Kidney (tissue), 14 donors: ENCODE data around the gene SGCA. TPM values are rescaled to one million over a fixed set of nuclear protein-coding genes. Genes with fewer than 3 reads are reported as not detected.

Experiments
- DNase-seq, 5 donors: peaks; one replicate each; pipeline ENCODE4 v3.0.0-alpha.2; 2013 to 2020
- FAIRE-seq: peaks from 2 replicates; lab custom pipeline; 2012; peaks lifted over from hg19 to GRCh38; lab: Jason Lieb, UNC
- H3K27ac ChIP-seq, 2 donors: one replicate each; pipeline ENCODE4 v1.7.0; 2013; ENCODE audit warnings: low read depth in 2 of 2, low read length in 2 of 2, inconsistent platforms in 1 of 2
- H3K27me3 ChIP-seq: one replicate; pipeline ENCODE4 v1.7.1; 2013; ENCODE audit warnings: low read length, inconsistent platforms; ENCODE audit not compliant: control insufficient read depth, insufficient read depth
- H3K36me3 ChIP-seq, 3 donors: one replicate each; pipeline versions ENCODE4 v1.7.0 to v1.7.1; 2013; ENCODE audit warnings: low read length in 3 of 3, control low read depth in 1 of 3, inconsistent platforms in 1 of 3; ENCODE audit not compliant: insufficient read depth in 3 of 3, control insufficient read depth in 2 of 3
- H3K4me1 ChIP-seq, 3 donors: one replicate each; pipeline versions ENCODE4 v1.7.0 to v1.7.1; 2013; ENCODE audit warnings: low read length in 3 of 3, inconsistent platforms in 1 of 3, low read depth in 1 of 3; ENCODE audit not compliant: control insufficient read depth in 2 of 3, insufficient read depth in 2 of 3
- H3K4me3 ChIP-seq, 3 donors: one replicate each; pipeline versions ENCODE4 v1.7.0 to v1.8.1; 2013; ENCODE audit warnings: low read length in 3 of 3, control low read depth in 1 of 3, inconsistent platforms in 1 of 3
- H3K9ac ChIP-seq, 3 donors: one replicate each; pipeline versions ENCODE4 v1.7.0 to v1.7.1; 2013; ENCODE audit warnings: low read length in 3 of 3, control low read depth in 1 of 3, inconsistent platforms in 1 of 3
- H3K9me3 ChIP-seq, 3 donors: one replicate each; pipeline versions ENCODE4 v1.7.0 to v1.7.1; 2013; ENCODE audit warnings: low read length in 3 of 3, control low read depth in 1 of 3, inconsistent platforms in 1 of 3; ENCODE audit not compliant: control insufficient read depth in 2 of 3, insufficient read depth in 1 of 3
- intact Hi-C: fragments of 100-400 bp; cut with DNase I; formaldehyde crosslinking; loops from one replicate; pipeline ENCODE4 v1.11.1; 2022
- polyA plus RNA-seq: library from polyadenylated mRNA; stranded (reverse); fragments of 350-450 nt; fragmentation: Illumina TruSeq; extraction: RNeasy Lipid Tissue Mini Kit (QIAGEN cat#74804); gene quantifications from one replicate; pipeline ENCODE4 v1.2.3, GENCODE V29; 2014; ENCODE audit warnings: low read depth, low replicate concordance; ENCODE audit not compliant: insufficient read depth
- total RNA-seq: library from RNA; stranded (reverse); fragmentation: NEBNext Ultra II Directional; extraction: Animal tissue kit (Norgen Biotek cat#: 25700); gene quantifications from one replicate; pipeline ENCODE4 v1.2.1, GENCODE V29; 2021
- TF ChIP-seq, protein P1 (sequence below): IDR thresholded peaks from 3 replicates; pipeline ENCODE4 v1.5.1; 2012; ENCODE audit warnings: mild to moderate bottlenecking, moderate library complexity, borderline replicate concordance; ENCODE audit not compliant: insufficient read depth; ENCODE audit errors: extremely low read depth
- donor health status: control.
- donor health status: control.
- donor health status: control.
- donor health status: control.
- donor health status: control.
- donor health status: DM: yes; HTN: yes; CAD: no.
- donor health status: Normal renal cell carcinoma (clear cell type).

Gene SGCA
- total and polyA plus RNA-seq, 2 donors from 2014 or later: 4.2 to 5.5 TPM

DNA sequence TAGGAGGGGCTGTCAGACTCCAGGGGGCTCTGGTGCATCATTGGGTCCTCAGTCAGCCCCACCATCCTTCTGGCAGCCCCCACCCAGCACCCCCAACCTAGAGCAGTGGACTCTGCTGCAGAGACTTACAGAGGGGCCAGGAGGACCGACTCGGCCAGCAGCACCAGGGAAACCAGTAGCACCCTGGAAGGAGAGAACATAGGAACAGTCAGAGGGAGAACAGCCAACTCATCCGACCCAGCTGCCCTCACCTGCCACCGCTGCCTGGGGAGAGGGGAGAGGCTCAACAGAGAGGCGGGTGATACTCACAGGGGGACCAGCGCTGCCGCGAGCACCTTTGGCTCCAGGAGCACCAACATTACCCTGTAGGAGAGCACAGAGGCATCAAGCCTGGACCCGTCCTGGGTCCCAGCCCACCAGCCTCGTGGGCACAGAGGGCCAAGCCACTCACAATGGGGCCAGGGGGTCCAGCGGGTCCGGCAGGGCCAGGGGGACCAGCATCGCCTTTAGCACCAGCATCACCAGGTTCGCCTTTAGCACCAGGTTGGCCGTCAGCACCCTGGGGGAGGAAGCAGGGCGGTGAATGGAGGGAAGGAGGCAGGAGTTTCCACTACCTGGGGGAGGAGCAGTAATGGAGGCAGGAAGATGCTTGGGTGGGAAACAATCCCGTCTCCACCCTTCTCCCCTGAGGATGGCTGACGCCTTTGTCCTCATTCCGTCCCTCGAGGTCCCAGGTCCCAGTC lies 23.9 kb downstream of the SGCA start:
- no peaks in the 10 kb centered on the region for H3K4me1 ChIP-seq
- H3K9ac ChIP-seq: no peak overlapping the region
- no peaks in the 10 kb centered on the region for H3K9me3 ChIP-seq
- peak in 1 of 5 donors; percentile 68 for DNase-seq
- FAIRE-seq: no peak
- H3K36me3 ChIP-seq: peaks cover 0 to 2% (median 0%) of the 10 kb centered on the region in 3 donors
- TF ChIP-seq, protein P1, sequence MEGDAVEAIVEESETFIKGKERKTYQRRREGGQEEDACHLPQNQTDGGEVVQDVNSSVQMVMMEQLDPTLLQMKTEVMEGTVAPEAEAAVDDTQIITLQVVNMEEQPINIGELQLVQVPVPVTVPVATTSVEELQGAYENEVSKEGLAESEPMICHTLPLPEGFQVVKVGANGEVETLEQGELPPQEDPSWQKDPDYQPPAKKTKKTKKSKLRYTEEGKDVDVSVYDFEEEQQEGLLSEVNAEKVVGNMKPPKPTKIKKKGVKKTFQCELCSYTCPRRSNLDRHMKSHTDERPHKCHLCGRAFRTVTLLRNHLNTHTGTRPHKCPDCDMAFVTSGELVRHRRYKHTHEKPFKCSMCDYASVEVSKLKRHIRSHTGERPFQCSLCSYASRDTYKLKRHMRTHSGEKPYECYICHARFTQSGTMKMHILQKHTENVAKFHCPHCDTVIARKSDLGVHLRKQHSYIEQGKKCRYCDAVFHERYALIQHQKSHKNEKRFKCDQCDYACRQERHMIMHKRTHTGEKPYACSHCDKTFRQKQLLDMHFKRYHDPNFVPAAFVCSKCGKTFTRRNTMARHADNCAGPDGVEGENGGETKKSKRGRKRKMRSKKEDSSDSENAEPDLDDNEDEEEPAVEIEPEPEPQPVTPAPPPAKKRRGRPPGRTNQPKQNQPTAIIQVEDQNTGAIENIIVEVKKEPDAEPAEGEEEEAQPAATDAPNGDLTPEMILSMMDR: no peak
- no peak overlapping the region for H3K27ac ChIP-seq
- H3K27me3 ChIP-seq: no peaks in the 10 kb centered on the region
- H3K4me3 ChIP-seq: no peak overlapping the region
- intact Hi-C loops: no loop called here

DNA sequence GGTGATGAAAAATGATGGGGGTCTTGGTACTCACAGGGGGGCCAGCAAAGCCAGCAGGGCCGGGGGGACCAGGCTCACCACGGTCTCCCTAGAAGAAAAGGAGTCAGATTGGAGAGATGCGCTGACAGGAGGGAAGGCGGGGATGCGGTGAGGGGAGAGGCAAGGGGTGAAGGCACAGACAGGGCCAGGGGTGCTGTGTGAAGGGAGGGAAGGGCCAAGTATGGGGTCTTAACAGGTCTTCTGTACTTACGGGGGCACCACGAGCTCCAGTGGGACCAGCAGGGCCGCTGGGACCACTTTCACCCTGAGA lies 24.4 kb downstream of the SGCA start:
- Histone ChIP-seq H3K36me3 (peaks cover 0 to 2% (median 0%) of the 10 kb centered on the region in 3 donors), H3K27ac (no peak overlapping the region), H3K9me3 (no peaks in the 10 kb centered on the region), H3K9ac (no peak overlapping the region), H3K4me1 (no peaks in the 10 kb centered on the region), H3K4me3 (no peak overlapping the region), H3K27me3 (no peaks in the 10 kb centered on the region)
- TF ChIP-seq, protein P1: no peak
- DNase-seq (no peak), FAIRE-seq (no peak)
- intact Hi-C loops: no loop called here

DNA sequence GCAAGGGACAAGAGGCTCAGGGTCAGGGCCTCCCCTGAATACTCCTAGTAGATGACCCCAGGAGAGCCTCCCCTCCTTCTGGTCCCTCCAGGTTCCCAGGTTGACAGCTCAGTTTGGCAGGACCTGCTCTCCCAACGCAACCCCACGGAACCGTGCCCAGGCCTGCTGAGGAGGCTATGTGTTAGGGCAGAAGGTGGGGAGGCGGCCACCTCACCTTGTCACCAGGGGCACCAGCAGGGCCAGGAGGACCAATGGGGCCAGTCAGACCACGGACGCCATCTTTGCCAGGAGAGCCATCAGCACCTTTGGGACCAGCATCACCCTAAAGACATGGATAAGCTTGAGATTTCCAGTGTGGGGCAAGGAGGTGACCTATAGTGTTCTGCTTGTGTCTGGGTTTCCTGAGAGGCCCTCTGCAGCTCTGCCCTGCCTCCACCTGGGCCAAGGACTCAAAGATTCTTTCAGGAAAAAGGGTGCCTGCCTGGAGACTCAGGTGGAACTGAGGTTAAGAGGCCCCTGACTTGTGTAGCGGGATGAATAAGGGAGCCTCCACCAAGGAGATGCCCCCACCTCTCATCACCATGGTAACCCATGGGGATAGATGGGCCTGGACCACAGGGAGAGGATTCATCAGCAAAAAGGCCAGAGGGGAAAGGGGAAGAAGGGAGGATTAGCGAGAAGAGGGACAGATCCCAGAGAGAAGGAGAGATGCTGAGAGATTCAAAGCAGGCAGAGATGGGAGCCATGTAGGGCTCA lies 25.0 kb downstream of the SGCA start:
- Histone ChIP-seq H3K36me3 (peaks cover 0 to 2% (median 0%) of the 10 kb centered on the region in 3 donors), H3K4me1 (no peaks in the 10 kb centered on the region), H3K27ac (no peak overlapping the region), H3K9me3 (no peaks in the 10 kb centered on the region), H3K9ac (no peak overlapping the region), H3K27me3 (no peaks in the 10 kb centered on the region), H3K4me3 (no peak overlapping the region)
- FAIRE-seq (no peak), DNase-seq (no peak)
- TF ChIP-seq, protein P1: no peak
- intact Hi-C loops: no loop called here
